ENCODE measurements around the gene JAZF1. TPM values are rescaled to one million over a fixed set of nuclear protein-coding genes. Genes with fewer than 3 reads are reported as not detected.

JAZF1 gene
- total and polyA plus RNA-seq, 2 experiments from 2014 or later, result 13.8 to 19.6 TPM

- TF ChIP-seq EZH2phosphoT487 (IDR thresholded peaks at IDR 0.05; ENCODE audit: insufficient read depth, low read depth), result no peak
- Histone ChIP-seq H2AFZ (peak overlapping the region; percentile 6; the same call in 1 of the 2 replicates), H3K36me3 (ENCODE audit: low read depth) (no peaks in the 10 kb centered on the region), H4K20me1 (ENCODE audit: insufficient read depth) (no peaks in the 10 kb centered on the region), H3K4me1 (ENCODE audit: insufficient read depth) (peaks cover 36% of the 10 kb centered on the region), H3K4me3 (no peak overlapping the region), H3K9me3 (ENCODE audit: low read depth) (no peaks in the 10 kb centered on the region), H3K9ac (no peak overlapping the region), H3F3A (ENCODE audit: insufficient read depth) (peaks cover 9% of the 10 kb centered on the region; the same call in 1 of the 2 replicates), H3K79me2 (ENCODE audit: insufficient read depth) (peaks cover 69% of the 10 kb centered on the region), H3K4me2 (ENCODE audit: unreplicated experiment) (peak overlapping the region; percentile 38), H3K9me2 (ENCODE audit: insufficient read depth) (no peaks in the 10 kb centered on the region), H3K27ac (peak overlapping the region; percentile 45), H3K27me3 (replicated peaks; ENCODE audit: insufficient read depth) (no peaks in the 10 kb centered on the region)
- WGBS, 2 experiments (ENCODE audit: low coverage in 1 of 2, low lambda C conversion rate in 2 of 2, missing lambda C conversion rate in 2 of 2), result 42% methylated on average over 4 of the region's 4 CpGs
- in situ Hi-C loops (cut with MboI), result no loop called here
- DNase-seq, result peak; percentile 60
Observed at GRCh38 chr7:28088032-28088431, 92.6 kb downstream of the JAZF1 start.

DNA sequence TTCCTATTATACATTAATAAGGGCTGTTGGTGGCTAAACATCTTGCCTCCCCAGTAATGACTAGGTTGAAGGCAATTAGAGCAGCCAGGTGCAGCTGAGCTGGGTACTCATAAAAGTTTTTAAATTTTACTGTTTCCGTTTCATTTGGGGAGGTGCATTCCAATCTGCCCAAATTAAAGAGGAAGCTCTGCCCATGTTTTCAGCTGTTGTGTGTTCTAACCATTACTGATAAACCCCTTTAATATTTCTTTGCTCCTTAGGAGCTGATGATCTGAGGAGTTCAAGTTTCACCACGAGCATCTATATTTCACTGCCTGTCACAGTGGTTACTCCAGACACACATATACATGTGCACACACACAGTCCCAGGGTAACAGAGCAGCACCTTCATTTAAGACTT, 94.4 kb downstream of the JAZF1 start:
- H3K4me3 ChIP-seq, result no peak overlapping the region
- no peaks in the 10 kb centered on the region for H3K27me3 ChIP-seq (replicated peaks; ENCODE audit: insufficient read depth)
- H4K20me1 ChIP-seq (ENCODE audit: insufficient read depth), result no peaks in the 10 kb centered on the region
- H3K4me2 ChIP-seq (ENCODE audit: unreplicated experiment), result no peak overlapping the region
- H2AFZ ChIP-seq, result no peak overlapping the region
- 98 to 100% methylated on average over 2 of the region's 2 CpGs for WGBS, 2 experiments (ENCODE audit: low coverage in 1 of 2, low lambda C conversion rate in 2 of 2, missing lambda C conversion rate in 2 of 2)
- no peaks in the 10 kb centered on the region for H3K9me3 ChIP-seq (ENCODE audit: low read depth)
- in situ Hi-C loops (cut with MboI), result no loop called here
- H3K4me1 ChIP-seq (ENCODE audit: insufficient read depth), result peaks cover 35% of the 10 kb centered on the region
- peaks cover 9% of the 10 kb centered on the region; the same call in 1 of the 2 replicates for H3F3A ChIP-seq (ENCODE audit: insufficient read depth)
- H3K79me2 ChIP-seq (ENCODE audit: insufficient read depth), result peaks cover 79% of the 10 kb centered on the region
- H3K9ac ChIP-seq, result no peak overlapping the region
- DNase-seq, result no peak
- TF ChIP-seq EZH2 (IDR thresholded peaks at IDR 0.05; ENCODE audit: insufficient read depth, poor library complexity, severe bottlenecking) (no peak), EZH2phosphoT487 (IDR thresholded peaks at IDR 0.05; ENCODE audit: insufficient read depth, low read depth) (no peak)
- no peaks in the 10 kb centered on the region for H3K36me3 ChIP-seq (ENCODE audit: low read depth)
- H3K27ac ChIP-seq, result no peak overlapping the region
- no peaks in the 10 kb centered on the region for H3K9me2 ChIP-seq (ENCODE audit: insufficient read depth)

DNA sequence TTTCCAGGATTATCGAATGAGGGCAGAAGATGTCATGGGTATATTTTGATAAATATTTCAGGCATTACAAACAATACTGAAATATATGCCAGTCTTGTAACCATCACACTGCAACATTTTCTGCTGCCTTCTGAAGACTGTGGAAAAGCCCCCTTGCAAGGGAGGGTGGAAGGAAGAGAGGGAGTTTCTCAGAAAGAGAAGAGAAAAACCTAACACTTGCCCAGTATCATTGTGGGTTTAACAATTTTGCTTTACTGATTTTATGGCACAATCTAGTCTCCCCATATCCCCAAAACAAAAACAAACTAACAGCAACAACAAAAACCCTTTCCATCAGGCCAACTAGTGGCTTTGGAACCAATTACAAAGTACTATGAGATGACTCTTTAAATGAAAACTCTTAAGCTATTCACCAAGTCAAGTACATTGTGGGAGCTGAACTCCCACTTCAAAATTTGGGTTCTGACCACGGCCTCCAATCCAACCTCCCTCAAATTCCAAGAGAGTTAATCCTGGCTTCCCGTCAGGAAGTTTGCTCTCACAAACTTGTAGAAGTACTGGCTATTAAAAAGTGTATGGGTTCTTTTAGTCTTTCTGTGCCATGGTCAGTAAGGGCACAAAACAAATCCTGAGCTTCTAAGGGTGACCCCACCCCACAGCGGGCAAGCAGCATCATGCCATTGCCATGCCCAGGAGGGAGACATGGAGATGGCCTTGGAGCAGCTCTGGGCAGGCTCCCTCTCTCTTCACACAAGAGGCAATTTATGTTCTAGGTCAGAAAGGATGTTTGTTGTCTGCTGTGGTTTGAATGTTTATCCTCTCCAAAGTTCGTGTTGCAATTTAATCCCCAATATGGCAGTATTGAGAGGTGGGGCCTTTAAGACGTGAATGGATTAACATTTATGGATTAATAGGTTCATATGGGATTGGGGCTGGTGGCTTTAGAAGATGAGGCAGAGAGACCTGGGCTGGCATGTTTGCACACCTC, 96.3 kb downstream of the JAZF1 start:
- in situ Hi-C loops (cut with MboI), result no loop called here
- Histone ChIP-seq H3K9ac (0 out of 2 replicates have a peak overlapping the region, but pooled peaks have one; percentile 16), H3K36me3 (ENCODE audit: low read depth) (no peaks in the 10 kb centered on the region), H3K9me3 (ENCODE audit: low read depth) (no peaks in the 10 kb centered on the region), H3K4me3 (no peak overlapping the region), H3K27ac (peak overlapping the region; percentile 59), H3K4me2 (ENCODE audit: unreplicated experiment) (peak overlapping the region; percentile 45), H3F3A (ENCODE audit: insufficient read depth) (peaks cover 9% of the 10 kb centered on the region; the same call in 1 of the 2 replicates), H2AFZ (no peak overlapping the region), H3K9me2 (ENCODE audit: insufficient read depth) (no peaks in the 10 kb centered on the region), H3K27me3 (replicated peaks; ENCODE audit: insufficient read depth) (no peaks in the 10 kb centered on the region), H3K79me2 (ENCODE audit: insufficient read depth) (peaks cover 79% of the 10 kb centered on the region), H3K4me1 (ENCODE audit: insufficient read depth) (peaks cover 32% of the 10 kb centered on the region), H4K20me1 (ENCODE audit: insufficient read depth) (no peaks in the 10 kb centered on the region)
- no peak for DNase-seq
- 63 to 65% methylated on average over 6 of the region's 6 CpGs for WGBS, 2 experiments (ENCODE audit: low coverage in 1 of 2, low lambda C conversion rate in 2 of 2, missing lambda C conversion rate in 2 of 2)
- TF ChIP-seq EZH2 (IDR thresholded peaks at IDR 0.05; ENCODE audit: insufficient read depth, poor library complexity, severe bottlenecking) (no peak), EZH2phosphoT487 (IDR thresholded peaks at IDR 0.05; ENCODE audit: insufficient read depth, low read depth) (no peak)

DNA sequence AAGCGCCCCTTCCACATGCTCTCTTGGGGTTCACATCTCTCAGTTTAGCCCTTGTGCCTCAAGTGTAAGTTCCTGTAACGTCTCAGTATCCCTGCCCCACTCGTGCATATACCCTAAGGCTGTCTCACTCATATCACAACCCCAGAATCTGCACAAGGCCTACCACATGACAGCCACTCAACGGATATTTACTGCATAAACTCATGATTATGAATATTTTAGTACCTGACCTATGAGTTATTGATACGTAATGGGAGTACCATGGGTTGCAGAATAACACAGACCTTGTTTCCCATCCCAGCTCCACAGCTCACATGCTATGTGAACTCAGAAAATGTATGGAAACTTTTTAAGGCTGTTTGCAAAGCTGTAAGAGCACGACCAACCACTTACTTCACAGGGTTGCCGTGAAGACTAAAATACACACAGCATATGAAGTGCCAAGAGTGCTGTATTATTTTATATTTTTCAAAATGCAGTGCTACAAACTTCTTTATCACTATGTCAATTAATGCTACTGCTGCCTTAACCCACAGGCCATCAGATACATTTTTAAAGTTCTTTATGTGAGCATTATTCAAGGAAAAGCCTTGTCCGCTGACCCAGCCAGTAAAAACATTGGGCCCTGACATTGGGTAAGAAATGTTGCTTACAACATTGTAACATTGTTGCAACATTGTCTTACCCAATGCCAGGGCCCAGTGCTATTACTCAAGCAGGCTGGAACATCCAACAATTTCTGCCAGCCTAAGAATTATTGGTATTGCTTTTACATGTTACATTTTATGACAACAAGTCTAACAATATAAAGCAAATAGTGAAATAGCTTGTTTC, 97.2 kb downstream of the JAZF1 start:
- Histone ChIP-seq H4K20me1 (ENCODE audit: insufficient read depth) (no peaks in the 10 kb centered on the region), H3K4me3 (no peak overlapping the region), H3K9me3 (ENCODE audit: low read depth) (no peaks in the 10 kb centered on the region), H3K9me2 (ENCODE audit: insufficient read depth) (no peaks in the 10 kb centered on the region), H3K27ac (peak overlapping the region; percentile 59), H2AFZ (no peak overlapping the region), H3F3A (ENCODE audit: insufficient read depth) (peaks cover 5% of the 10 kb centered on the region; the same call in 1 of the 2 replicates), H3K79me2 (ENCODE audit: insufficient read depth) (peaks cover 72% of the 10 kb centered on the region), H3K4me1 (ENCODE audit: insufficient read depth) (peaks cover 23% of the 10 kb centered on the region), H3K9ac (0 out of 2 replicates have a peak overlapping the region, but pooled peaks have one; percentile 16), H3K36me3 (ENCODE audit: low read depth) (no peaks in the 10 kb centered on the region), H3K4me2 (ENCODE audit: unreplicated experiment) (peak overlapping the region; percentile 45), H3K27me3 (replicated peaks; ENCODE audit: insufficient read depth) (no peaks in the 10 kb centered on the region)
- WGBS, 2 experiments (ENCODE audit: low coverage in 1 of 2, low lambda C conversion rate in 2 of 2, missing lambda C conversion rate in 2 of 2), result 76 to 77% methylated on average over 8 of the region's 8 CpGs
- TF ChIP-seq EZH2phosphoT487 (IDR thresholded peaks at IDR 0.05; ENCODE audit: insufficient read depth, low read depth) (no peak), EZH2 (IDR thresholded peaks at IDR 0.05; ENCODE audit: insufficient read depth, poor library complexity, severe bottlenecking) (no peak)
- in situ Hi-C loops (cut with MboI), result no loop called here
- DNase-seq, result peak; percentile 91

Data from GM23248 (cell line).